OCI-LY3 (cell line): ENCODE data around the gene SPON1.

ENCODE experiments used
- H2AFZ ChIP-seq: fragments of 200-600, 300-600 bp; shearing (Covaris generic); 2 replicates; pipeline ENCODE4 v1.6.0; 2014; ENCODE audit warnings: antibody characterized with exemption, low read depth, low read length
- H3K27ac ChIP-seq: fragments of 200-600, 300-600 bp; sonication (generic); 2 replicates; pipeline ENCODE4 v1.5.1; 2014; ENCODE audit warnings: mild to moderate bottlenecking, low read length, moderate library complexity, mixed read lengths
- H3K27me3 ChIP-seq: fragments of 200-600, 300-600 bp; sonication (generic); 2 replicates; pipeline ENCODE4 v1.6.1; 2014; ENCODE audit warnings: low read depth, low read length, mixed read lengths
- H3K36me3 ChIP-seq: fragments of 200-600, 300-600 bp; sonication (generic); replicated peaks from 2 replicates; pipeline ENCODE3; 2014; ENCODE audit warnings: low read depth, low read length, mixed read lengths
- H3K4me1 ChIP-seq: fragments of 300-600, 200-600 bp; sonication (generic); 2 replicates; pipeline ENCODE4 v1.6.1; 2014; ENCODE audit warnings: low read length, mixed read lengths
- H3K4me2 ChIP-seq: fragments of 200-600, 300-600 bp; sonication (generic); 2 replicates; pipeline ENCODE4 v1.6.1; 2014; ENCODE audit warnings: low read length, mixed read lengths
- H3K4me3 ChIP-seq: fragments of 300-600, 200-600 bp; sonication (generic); 2 replicates; pipeline ENCODE4 v1.5.1; 2014; ENCODE audit warnings: antibody characterized with exemption, mild to moderate bottlenecking, low read length, moderate library complexity
- H3K79me2 ChIP-seq: fragments of 300-600, 200-600 bp; shearing (Covaris generic); 2 replicates; pipeline ENCODE4 v1.6.1; 2014; ENCODE audit warnings: mild to moderate bottlenecking, low read length, mixed read lengths
- H3K9ac ChIP-seq: fragments of 300-600, 200-600 bp; shearing (Covaris generic); 2 replicates; pipeline ENCODE4 v1.6.0; 2014; ENCODE audit warnings: mild to moderate bottlenecking, low read length, moderate library complexity
- H3K9me3 ChIP-seq: fragments of 200-600, 300-600 bp; shearing (Covaris generic); 2 replicates; pipeline ENCODE4 v1.6.1; 2014; ENCODE audit warnings: low read length, mixed read lengths; ENCODE audit not compliant: insufficient read depth
- H4K20me1 ChIP-seq: fragments of 200-600, 300-600 bp; sonication (generic); 2 replicates; pipeline ENCODE4 v1.6.1; 2016; ENCODE audit warnings: low read length, mixed read lengths; ENCODE audit not compliant: insufficient read depth
- CTCF ChIP-seq: fragments of 200-600, 300-600 bp; sonication (generic); IDR thresholded peaks from 2 replicates; pipeline ENCODE4 v1.5.1; 2014; ENCODE audit warnings: antibody characterized with exemption, low read length, low read depth
- EZH2phosphoT487 ChIP-seq: fragments of 200-600 bp; shearing (Covaris generic); IDR thresholded peaks from 2 replicates; pipeline ENCODE4 v1.6.1; 2018; ENCODE audit warnings: antibody characterized with exemption, mixed run types, low read depth

SPON1 gene

GRCh38 chr11:14304601-14305000 lies 342.1 kb downstream of the SPON1 start:
- Histone ChIP-seq H3K9ac (no peak overlapping the region), H3K79me2 (peaks cover 83% of the 10 kb centered on the region), H2AFZ (no peak overlapping the region), H3K4me3 (no peak overlapping the region), H3K4me2 (no peak overlapping the region), H4K20me1 (peaks cover 17% of the 10 kb centered on the region), H3K27ac (no peak overlapping the region), H3K36me3 (no peaks in the 10 kb centered on the region), H3K9me3 (no peaks in the 10 kb centered on the region), H3K27me3 (no peaks in the 10 kb centered on the region), H3K4me1 (peaks cover 45% of the 10 kb centered on the region)
- TF ChIP-seq CTCF (no peak), EZH2phosphoT487 (no peak)

GRCh38 chr11:14305649-14306048 lies 343.1 kb downstream of the SPON1 start:
- H3K4me1 ChIP-seq, result peaks cover 53% of the 10 kb centered on the region

GRCh38 chr11:14306481-14306880 lies 344.0 kb downstream of the SPON1 start:
- Histone ChIP-seq H3K9me3 (no peaks in the 10 kb centered on the region), H3K4me2 (no peak overlapping the region), H3K27ac (no peak overlapping the region), H3K36me3 (no peaks in the 10 kb centered on the region), H3K4me3 (no peak overlapping the region), H2AFZ (no peak overlapping the region), H3K4me1 (peaks cover 53% of the 10 kb centered on the region), H3K27me3 (no peaks in the 10 kb centered on the region), H4K20me1 (peaks cover 8% of the 10 kb centered on the region; the same call in 1 of the 2 replicates), H3K79me2 (peaks cover 85% of the 10 kb centered on the region), H3K9ac (no peak overlapping the region)
- TF ChIP-seq CTCF (peak; percentile 38), EZH2phosphoT487 (no peak)

More at GRCh38 chr11:14305649-14306048, 343.1 kb downstream of the SPON1 start:
- Histone ChIP-seq H3K9me3 (no peaks in the 10 kb centered on the region), H3K27me3 (no peaks in the 10 kb centered on the region), H3K79me2 (peaks cover 83% of the 10 kb centered on the region), H3K9ac (no peak overlapping the region), H4K20me1 (peaks cover 8% of the 10 kb centered on the region), H2AFZ (no peak overlapping the region), H3K4me2 (no peak overlapping the region), H3K36me3 (no peaks in the 10 kb centered on the region), H3K27ac (no peak overlapping the region), H3K4me3 (no peak overlapping the region)
- TF ChIP-seq CTCF (no peak), EZH2phosphoT487 (no peak)

- TF ChIP-seq CTCF (peak; percentile 74), EZH2phosphoT487 (no peak)
- H3K4me2 ChIP-seq, result peak overlapping the region; percentile 81
- H3K27ac ChIP-seq, result peak overlapping the region; percentile 86
- no peaks in the 10 kb centered on the region for H3K27me3 ChIP-seq
- H4K20me1 ChIP-seq, result 0 out of 2 replicates have a peak, but pooled peaks cover 3% of the 10 kb centered on the region
- H3K9ac ChIP-seq, result peak overlapping the region; percentile 58
- peaks cover 71% of the 10 kb centered on the region for H3K4me1 ChIP-seq
- no peak overlapping the region for H2AFZ ChIP-seq
- H3K4me3 ChIP-seq, result peak overlapping the region; percentile 63
- H3K36me3 ChIP-seq, result no peaks in the 10 kb centered on the region
- H3K79me2 ChIP-seq, result peaks cover 88% of the 10 kb centered on the region
- no peaks in the 10 kb centered on the region for H3K9me3 ChIP-seq
Observed at GRCh38 chr11:14308114-14308896, 345.8 kb downstream of the SPON1 start.
